PFSK-1 (cell line): ENCODE measurements around the gene SLC6A2.

Experiments
- POLR2AphosphoS5 ChIP-seq: IDR thresholded peaks from 2 replicates; pipeline ENCODE4 v1.6.1; 2012; ENCODE audit warnings: low read depth, mild to moderate bottlenecking, control low read depth, low read length, moderate library complexity
- REST ChIP-seq, 2 experiments: IDR thresholded peaks; 2 replicates each; pipeline versions ENCODE4 v1.6.1 to v1.8.0; 2011 to 2012; ENCODE audit warnings: low read depth in 2 of 2, low read length in 2 of 2, control low read depth in 1 of 2, inconsistent platforms in 1 of 2, mild to moderate bottlenecking in 1 of 2, moderate library complexity in 1 of 2; ENCODE audit not compliant: insufficient read depth in 1 of 2
- SIN3A ChIP-seq: IDR thresholded peaks from 2 replicates; pipeline ENCODE4 v1.6.1; 2012; ENCODE audit warnings: mild to moderate bottlenecking, low read length, moderate library complexity, borderline replicate concordance; ENCODE audit not compliant: insufficient read depth

- TF ChIP-seq POLR2AphosphoS5 = no peak
- TF ChIP-seq SIN3A = no peak
- no peak for TF ChIP-seq REST (IDR thresholded peaks at IDR 0.05; ENCODE audit: insufficient read depth in 1 of 2, low read depth in 2 of 2, low read length in 2 of 2)
Measured at GRCh38 chr16:55685973-55686372, 30.2 kb downstream of the SLC6A2 start.
